ENCODE results near the gene TMEM121.
A peak's percentile ranks its signal among the peaks of the same experiment; 100 is the strongest.
"Not testable (repeated sequence)": the region's sequence is repeated elsewhere in the genome, so short reads cannot be mapped to it uniquely, and the experiment has no call there.

The TMEM121 gene

GRCh38 chr14:105536051-105536450 lies 9.7 kb downstream of the TMEM121 start:
- in situ Hi-C loops (cut with MboI; ENCODE audit: low sequenced_read_pairs, unreplicated experiment): no loop called here
- no peak for TF ChIP-seq CTCF (IDR thresholded peaks at IDR 0.05; ENCODE audit: borderline replicate concordance, control extremely low read depth, extremely low read depth, insufficient read depth, missing control alignments)
- no peak for DNase-seq (ENCODE audit: low spot score)

- no peak for TF ChIP-seq CTCF (IDR thresholded peaks at IDR 0.05; ENCODE audit: borderline replicate concordance, control extremely low read depth, extremely low read depth, insufficient read depth, missing control alignments)
- in situ Hi-C loops (cut with MboI; ENCODE audit: low sequenced_read_pairs, unreplicated experiment): no loop called here
- DNase-seq (ENCODE audit: low spot score): no peak
Observed at GRCh38 chr14:105536691-105537579, 10.6 kb downstream of the TMEM121 start.

- TF ChIP-seq CTCF (IDR thresholded peaks at IDR 0.05; ENCODE audit: borderline replicate concordance, control extremely low read depth, extremely low read depth, insufficient read depth, missing control alignments): peak; percentile 96
- in situ Hi-C loops (cut with MboI; ENCODE audit: low sequenced_read_pairs, unreplicated experiment): no loop called here
- DNase-seq (ENCODE audit: low spot score): peak; percentile 93
Observed at GRCh38 chr14:105537580-105538474, 11.4 kb downstream of the TMEM121 start.

- DNase-seq (ENCODE audit: low spot score): no peak
- in situ Hi-C loops (cut with MboI; ENCODE audit: low sequenced_read_pairs, unreplicated experiment): no loop called here
- no peak for TF ChIP-seq CTCF (IDR thresholded peaks at IDR 0.05; ENCODE audit: borderline replicate concordance, control extremely low read depth, extremely low read depth, insufficient read depth, missing control alignments)
Observed at GRCh38 chr14:105538481-105539049, 12.2 kb downstream of the TMEM121 start.

GRCh38 chr14:105540811-105541210 lies 14.4 kb downstream of the TMEM121 start:
- no peak for TF ChIP-seq CTCF (IDR thresholded peaks at IDR 0.05; ENCODE audit: borderline replicate concordance, control extremely low read depth, extremely low read depth, insufficient read depth, missing control alignments)
- in situ Hi-C loops (cut with MboI; ENCODE audit: low sequenced_read_pairs, unreplicated experiment): no loop called here
- no peak for DNase-seq (ENCODE audit: low spot score)

- in situ Hi-C loops (cut with MboI; ENCODE audit: low sequenced_read_pairs, unreplicated experiment): no loop called here
- no peak for TF ChIP-seq CTCF (IDR thresholded peaks at IDR 0.05; ENCODE audit: borderline replicate concordance, control extremely low read depth, extremely low read depth, insufficient read depth, missing control alignments)
- no peak for DNase-seq (ENCODE audit: low spot score)
Observed at GRCh38 chr14:105541218-105541875, 15.0 kb downstream of the TMEM121 start.

- in situ Hi-C loops (cut with MboI; ENCODE audit: low sequenced_read_pairs, unreplicated experiment); DNase-seq (ENCODE audit: low spot score): not testable (repeated sequence)
Observed at GRCh38 chr14:105545676-105546075, 19.3 kb downstream of the TMEM121 start.

GRCh38 chr14:105546410-105546809 lies 20.0 kb downstream of the TMEM121 start:
- in situ Hi-C loops (cut with MboI; ENCODE audit: low sequenced_read_pairs, unreplicated experiment): not testable (repeated sequence)

GRCh38 chr14:105547072-105547471 lies 20.7 kb downstream of the TMEM121 start:
- DNase-seq (ENCODE audit: low spot score); in situ Hi-C loops (cut with MboI; ENCODE audit: low sequenced_read_pairs, unreplicated experiment): not testable (repeated sequence)

More at GRCh38 chr14:105546410-105546809, 20.0 kb downstream of the TMEM121 start:
- not testable (repeated sequence) for DNase-seq (ENCODE audit: low spot score)

Data from GM13976 (cell line).